ENCODE measurements around the gene INTS12. TPM values are rescaled to one million over a fixed set of nuclear protein-coding genes. Genes with fewer than 3 reads are reported as not detected.

Gene INTS12
- total and polyA plus RNA-seq, 2 of the 8 experiments (the other 6 are each of a cell fraction or from before 2014, with no cell fraction given): 12.3 to 14.1 TPM

DNA sequence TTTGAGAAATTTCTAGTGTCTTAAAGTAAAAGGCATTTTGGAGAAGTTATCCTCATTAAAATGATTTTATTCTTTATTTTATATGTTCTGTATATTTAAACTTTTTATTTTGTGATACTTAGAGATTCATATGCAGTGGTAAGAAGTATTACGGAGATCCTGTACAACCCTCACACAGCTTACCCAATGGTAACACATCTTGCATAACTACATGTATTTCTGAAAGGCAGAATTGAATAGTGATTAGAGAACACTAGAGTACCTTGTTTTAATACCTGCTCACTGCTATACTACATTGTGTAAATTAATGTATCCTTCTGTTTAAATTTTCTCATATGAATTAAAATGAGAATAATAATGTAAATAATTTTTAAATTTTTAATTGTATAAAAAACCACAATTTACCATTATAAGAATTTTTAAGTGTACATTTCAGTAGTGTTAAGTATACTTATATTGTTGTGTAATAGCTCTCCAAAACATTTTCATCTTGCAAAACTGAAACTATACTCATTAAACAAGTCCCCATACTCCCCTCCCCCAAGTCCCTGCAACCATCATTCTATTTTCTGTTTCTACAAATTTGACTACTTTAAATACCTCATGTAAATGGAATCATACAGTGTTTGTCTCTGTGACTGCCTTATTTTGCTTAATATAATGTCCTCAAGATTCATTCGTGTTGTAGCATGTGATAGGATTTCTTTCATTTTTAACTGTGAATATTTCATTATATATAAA, 45.4 kb downstream of the INTS12 start:
- no peak overlapping the region for H2AFZ ChIP-seq (ENCODE audit: low read length)
- no peak overlapping the region for H2BK20ac ChIP-seq (ENCODE audit: low read length)
- H3K4me3 ChIP-seq (ENCODE audit: extremely low read depth in 1 of 4, insufficient read depth in 2 of 4, low read depth in 3 of 4, low read length in 4 of 4): no peak overlapping the region
- H2BK12ac ChIP-seq (ENCODE audit: low read depth, low read length): no peak overlapping the region
- no peaks in the 10 kb centered on the region for H4K20me1 ChIP-seq (replicated peaks in 1 of 2; ENCODE audit: control insufficient read depth in 1 of 2, insufficient read depth in 2 of 2, low read length in 2 of 2)
- no peak overlapping the region for H3K18ac ChIP-seq (ENCODE audit: extremely low read depth, low read length)
- no peak overlapping the region for H3K4me2 ChIP-seq (ENCODE audit: insufficient read depth in 1 of 2, low read depth in 2 of 2, low read length in 2 of 2)
- no peak overlapping the region for H3K14ac ChIP-seq (ENCODE audit: insufficient read length)
- H3K9me3 ChIP-seq (ENCODE audit: insufficient read depth in 2 of 2, low read depth in 1 of 2, low read length in 1 of 2): no peaks in the 10 kb centered on the region
- H2BK5ac ChIP-seq (ENCODE audit: low read depth, low read length): no peak overlapping the region
- no peaks in the 10 kb centered on the region for H3K4me1 ChIP-seq (replicated peaks in 1 of 4; ENCODE audit: control insufficient read depth in 3 of 4, insufficient read depth in 4 of 4, low read length in 3 of 4)
- H4K8ac ChIP-seq (ENCODE audit: extremely low read depth, insufficient read depth, low read length): no peak overlapping the region
- H3K9ac ChIP-seq (replicated peaks in 1 of 4; ENCODE audit: extremely low read depth in 1 of 4, low read depth in 3 of 4, low read length in 3 of 4): no peak overlapping the region
- no peak overlapping the region for H2BK15ac ChIP-seq (ENCODE audit: low read length)
- no peak overlapping the region for H2AK5ac ChIP-seq (ENCODE audit: low read depth, low read length)
- H3K36me3 ChIP-seq (ENCODE audit: control insufficient read depth in 2 of 4, insufficient read depth in 4 of 4, low read length in 3 of 4): no peaks in the 10 kb centered on the region
- no peak for DNase-seq (ENCODE audit: low read depth in 1 of 2, low spot score in 2 of 2)
- WGBS, 2 experiments (ENCODE audit: extremely low coverage in 1 of 2, insufficient coverage in 1 of 2, insufficient read length in 1 of 2, insufficient replicate concordance in 2 of 2, low coverage in 1 of 2, low lambda C conversion rate in 2 of 2, missing lambda C conversion rate in 1 of 2): 88% methylated on average over 2 of the region's 2 CpGs; no CpG with 5 or more reads in 1 of the 2 experiments
- FAIRE-seq: no peak
- no peaks in the 10 kb centered on the region for H3K79me2 ChIP-seq (ENCODE audit: control insufficient read depth in 1 of 2, insufficient read depth in 2 of 2, low read length in 2 of 2)
- H3K79me1 ChIP-seq (ENCODE audit: low read depth, low read length): no peaks in the 10 kb centered on the region
- no peak overlapping the region for H2BK120ac ChIP-seq (replicated peaks; ENCODE audit: low read depth, low read length)
- H4K91ac ChIP-seq (replicated peaks; ENCODE audit: insufficient read length, low read length): no peak overlapping the region
- ChIA-PET CTCF (ENCODE audit: partially characterized antibody) (interaction anchor here (0.6 to 5.4 kb wide), 3 partner anchors 11 to 1043 kb away, joined by 3 to 28 read pairs (median 3); no protein-coding TSS in a partner anchor), POLR2A (ENCODE audit: partially characterized antibody) (no interaction called here)
- no peak overlapping the region for H3K56ac ChIP-seq (replicated peaks; ENCODE audit: insufficient read length, low read depth, low read length)
- H3K27me3 ChIP-seq (replicated peaks in 1 of 4; ENCODE audit: control insufficient read depth in 3 of 4, extremely low read depth in 1 of 4, insufficient read depth in 3 of 4, low read length in 3 of 4): peaks cover 0 to 1% (median 0%) of the 10 kb centered on the region in 4 experiments; a peak in 1 of 7 replicates
- no peak overlapping the region for H3K4ac ChIP-seq (replicated peaks; ENCODE audit: insufficient read length, low read depth, low read length)
- H3K23me2 ChIP-seq (ENCODE audit: low read depth, low read length): no peaks in the 10 kb centered on the region
- no peak overlapping the region for H3K23ac ChIP-seq (ENCODE audit: insufficient read length)
- no peak overlapping the region for H4K5ac ChIP-seq (ENCODE audit: insufficient read length, low read depth, low read length)
- H3K27ac ChIP-seq (ENCODE audit: low read depth, low read length): no peak overlapping the region
- TF ChIP-seq, protein P1, sequence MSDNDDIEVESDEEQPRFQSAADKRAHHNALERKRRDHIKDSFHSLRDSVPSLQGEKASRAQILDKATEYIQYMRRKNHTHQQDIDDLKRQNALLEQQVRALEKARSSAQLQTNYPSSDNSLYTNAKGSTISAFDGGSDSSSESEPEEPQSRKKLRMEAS (IDR thresholded peaks at IDR 0.05): no peak
- no peak for TF ChIP-seq EP300 (IDR thresholded peaks at IDR 0.05; ENCODE audit: borderline replicate concordance in 1 of 2, low read depth in 2 of 2, low read length in 2 of 2)
- no peak for TF ChIP-seq GTF2F1 (IDR thresholded peaks at IDR 0.05; ENCODE audit: borderline replicate concordance, low read depth, low read length)
- no peak for TF ChIP-seq TAF1 (IDR thresholded peaks at IDR 0.05; ENCODE audit: low read depth, low read length)
- TF ChIP-seq ZNF274 (IDR thresholded peaks at IDR 0.05; ENCODE audit: borderline replicate concordance, extremely low read depth, low read length): no peak
- TF ChIP-seq BACH1 (IDR thresholded peaks at IDR 0.05; ENCODE audit: low read length): no peak
- no peak for TF ChIP-seq POLR2AphosphoS5 (IDR thresholded peaks at IDR 0.05; ENCODE audit: low read depth, low read length)
- TF ChIP-seq TEAD4 (IDR thresholded peaks at IDR 0.05; ENCODE audit: low read depth, low read length): no peak
- TF ChIP-seq SIRT6 (IDR thresholded peaks at IDR 0.05; ENCODE audit: low read length): no peak
- no peak for TF ChIP-seq SP1 (IDR thresholded peaks at IDR 0.05; ENCODE audit: low read depth, low read length)
- no peak for TF ChIP-seq POLR2A (IDR thresholded peaks at IDR 0.05; ENCODE audit: control extremely low read depth in 1 of 2, low read depth in 2 of 2, low read length in 2 of 2)
- TF ChIP-seq EGR1 (IDR thresholded peaks at IDR 0.05; ENCODE audit: borderline replicate concordance, low read depth, low read length): no peak
- no peak for TF ChIP-seq NANOG (IDR thresholded peaks at IDR 0.05; ENCODE audit: insufficient read depth, low read depth, low read length, poor library complexity, severe bottlenecking)
- no peak for TF ChIP-seq HDAC6 (IDR thresholded peaks at IDR 0.05; ENCODE audit: low read depth, low read length)
